Activated naive CD4-positive, alpha-beta T cell treated with anti-CD3 and anti-CD28 coated beads, Interleukin-2, amount 50 U/mL, for 72 hours (primary cell): ENCODE results near the gene SPC25. TPM values are rescaled to one million over a fixed set of nuclear protein-coding genes. Genes with fewer than 3 reads are reported as not detected.
"Not testable (repeated sequence)": the region's sequence is repeated elsewhere in the genome, so short reads cannot be mapped to it uniquely, and the experiment has no call there.

Experiments
- ATAC-seq, 2 donors: fragments of 150-1000 bp; cut with Tn5 transposase; 2 replicates each; pipeline ENCODE4 v1.10.0; 2021; ENCODE audit warnings: mild to moderate bottlenecking in 2 of 2, moderate library complexity in 2 of 2
- DNase-seq, 2 donors: peaks; one replicate each; pipeline ENCODE4 v3.0.0; 2021 to 2022; ENCODE audit warnings: low spot score in 2 of 2
- H3K27ac Mint-ChIP-seq, 2 donors: one replicate each; pipeline ENCODE4 v1.8.0; 2022; ENCODE audit warnings: mild to moderate bottlenecking in 2 of 2, mixed read lengths in 2 of 2
- H3K36me3 Mint-ChIP-seq, 2 donors: one replicate each; pipeline ENCODE4 v1.8.0; 2022; ENCODE audit warnings: mixed read lengths in 2 of 2
- H3K9me3 Mint-ChIP-seq, 2 donors: one replicate each; pipeline ENCODE4 v1.8.0; 2022; ENCODE audit warnings: mixed read lengths in 2 of 2
- total RNA-seq, 2 donors: library from RNA; stranded (reverse); gene quantifications; one replicate each; pipeline ENCODE4 v1.2.3, GENCODE V29; 2022

Gene SPC25
- total RNA-seq, 2 donors from 2014 or later: 28.5 to 50.5 TPM

DNA sequence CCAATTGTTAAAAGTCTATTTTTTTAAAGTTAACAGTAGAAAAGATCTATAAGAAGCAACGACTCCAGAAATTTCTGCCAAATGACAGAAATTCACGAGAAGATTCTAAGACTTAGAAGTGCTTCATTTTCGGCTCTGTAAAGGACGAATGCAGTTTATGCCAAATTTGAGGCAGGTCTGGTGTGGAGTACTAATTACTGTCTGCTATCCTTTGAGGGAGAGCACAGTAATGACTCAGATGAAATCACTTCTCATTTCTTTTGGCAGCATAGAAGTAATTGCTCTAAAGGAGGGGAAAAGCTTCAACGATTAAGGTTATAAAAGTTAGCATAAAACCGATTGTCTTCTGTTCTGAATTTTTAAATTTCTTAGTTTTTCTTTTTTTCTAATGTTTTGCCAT lies 22.2 kb upstream of the SPC25 start:
- H3K27ac Mint-ChIP-seq: no peak overlapping the region
- no peak for ATAC-seq
- no peak for DNase-seq
- H3K9me3 Mint-ChIP-seq: peaks cover 0 to 5% of the 10 kb centered on the region in 2 donors
- peaks cover 0 to 10% of the 10 kb centered on the region in 2 donors for H3K36me3 Mint-ChIP-seq

DNA sequence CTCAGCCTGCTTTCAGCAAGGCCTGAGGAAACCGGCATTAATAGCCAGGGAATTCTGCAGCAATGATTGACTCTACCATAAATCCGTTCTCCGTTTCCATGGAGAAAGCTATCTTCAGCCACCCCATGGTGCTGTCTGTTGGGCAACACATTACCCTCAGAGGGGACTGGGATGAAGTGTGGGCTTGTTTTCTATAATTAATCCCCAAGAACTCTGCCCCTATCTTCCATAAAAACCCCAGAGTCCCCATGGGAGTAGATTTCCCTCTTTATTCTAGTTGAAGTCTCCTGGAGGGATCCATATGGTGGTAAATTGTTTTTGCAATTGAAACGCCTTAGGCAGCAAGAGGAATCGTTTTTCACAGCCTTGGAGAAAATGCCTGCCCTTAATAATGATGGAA lies 20.1 kb upstream of the SPC25 start:
- Mint-ChIP-seq H3K27ac (no peak overlapping the region), H3K9me3 (peaks cover 0 to 5% of the 10 kb centered on the region in 2 donors), H3K36me3 (peaks cover 0 to 6% of the 10 kb centered on the region in 2 donors)
- DNase-seq: no peak
- ATAC-seq: no peak

DNA sequence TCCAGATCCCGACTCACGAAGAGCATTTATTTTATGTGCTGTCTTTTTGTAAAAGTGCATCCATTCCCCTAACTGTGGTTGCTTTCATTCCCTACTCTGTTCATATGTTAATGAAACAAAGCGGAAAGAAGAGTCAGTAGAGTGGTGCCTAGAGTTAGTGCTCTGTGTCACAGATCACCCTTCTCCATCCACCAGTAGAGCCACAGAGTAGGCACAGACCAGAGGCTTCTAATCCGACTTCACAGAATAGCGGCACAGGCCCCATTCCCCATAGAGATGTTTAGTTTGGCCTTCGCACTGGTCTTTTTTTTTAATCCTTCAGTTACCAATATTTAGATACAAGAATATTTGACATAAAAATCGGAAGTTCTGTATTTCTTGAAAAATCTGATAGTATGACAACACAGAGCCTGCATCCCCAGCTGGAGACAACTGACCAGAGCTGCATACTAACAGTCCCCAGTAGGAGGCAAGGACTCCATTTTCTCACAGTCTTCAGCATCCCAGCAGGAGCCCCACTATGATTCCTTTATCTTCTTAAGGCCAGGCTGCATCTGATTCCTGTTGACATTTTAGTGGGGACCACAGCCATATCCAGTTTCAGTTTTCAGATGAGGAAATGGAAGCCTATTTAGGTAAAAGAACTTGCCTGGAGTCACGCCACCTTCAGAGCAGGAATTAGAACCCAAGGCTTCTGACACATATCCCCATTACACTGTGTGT lies 17.9 kb upstream of the SPC25 start:
- Mint-ChIP-seq H3K9me3 (no peaks in the 10 kb centered on the region), H3K36me3 (no peaks in the 10 kb centered on the region), H3K27ac (no peak overlapping the region)
- DNase-seq (no peak), ATAC-seq (no peak)

DNA sequence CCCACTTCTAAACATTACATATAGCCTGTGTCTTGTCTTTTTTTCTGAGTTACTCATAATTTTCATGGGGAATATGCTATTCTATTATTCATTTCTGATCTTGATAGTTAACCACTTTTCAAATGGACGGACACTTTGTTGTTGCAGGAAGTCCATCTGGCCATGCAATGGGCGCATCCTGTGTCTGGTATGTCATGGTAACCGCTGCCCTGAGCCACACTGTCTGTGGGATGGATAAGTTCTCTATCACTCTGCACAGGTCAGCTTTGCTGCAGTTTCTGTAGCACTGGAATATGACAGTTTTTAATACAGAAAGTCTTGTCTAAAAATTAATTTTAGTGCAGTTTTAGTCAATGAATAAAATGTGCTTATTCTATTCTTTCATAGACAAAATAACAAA lies 14.1 kb upstream of the SPC25 start:
- no peaks in the 10 kb centered on the region for H3K9me3 Mint-ChIP-seq
- H3K27ac Mint-ChIP-seq: no peak overlapping the region
- ATAC-seq (no peak), DNase-seq (no peak)
- H3K36me3 Mint-ChIP-seq: no peaks in the 10 kb centered on the region

DNA sequence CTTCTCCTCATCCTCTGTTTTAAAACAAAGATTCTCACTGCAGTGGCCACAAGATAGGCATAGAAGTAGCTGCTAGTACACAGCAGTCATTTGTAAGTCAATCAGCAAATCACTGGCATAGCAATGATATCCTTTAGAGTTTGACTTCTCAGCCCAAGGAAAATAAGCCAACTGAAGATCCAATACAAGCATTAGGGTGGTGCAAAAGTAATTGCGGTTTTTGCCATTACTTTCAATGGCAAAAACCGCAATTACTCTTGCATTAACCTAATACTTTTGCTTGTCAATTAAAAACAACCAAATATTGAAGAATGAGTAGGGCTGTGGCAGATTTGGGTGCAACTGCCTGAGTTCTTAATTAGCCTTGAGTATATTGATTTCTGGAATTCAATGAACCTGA lies 13.7 kb upstream of the SPC25 start:
- H3K27ac Mint-ChIP-seq: no peak overlapping the region
- ATAC-seq (no peak), DNase-seq (no peak)
- no peaks in the 10 kb centered on the region for H3K9me3 Mint-ChIP-seq
- no peaks in the 10 kb centered on the region for H3K36me3 Mint-ChIP-seq

DNA sequence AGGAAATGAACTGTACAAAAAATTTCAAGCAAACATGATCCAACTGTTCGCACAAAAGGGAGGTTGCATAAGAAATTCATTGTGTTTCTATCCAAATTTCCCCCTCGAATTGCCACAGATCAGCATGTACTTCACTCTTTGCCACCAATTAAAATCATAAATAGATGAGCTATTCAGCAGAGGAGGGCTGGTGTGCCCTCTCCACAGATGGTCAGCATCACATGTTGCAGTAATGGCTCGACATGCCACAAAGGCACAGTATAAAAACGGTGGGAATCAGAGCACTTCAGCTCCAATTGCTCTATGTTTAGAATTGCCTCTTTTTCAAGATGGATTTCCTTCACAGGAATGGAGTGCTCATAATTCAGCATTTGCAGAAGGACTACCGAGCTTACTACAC lies 10.8 kb upstream of the SPC25 start, which contains the start of gene G6PC2:
TSS of gene G6PC2 (plus strand) at position 289 of the 400 bp plus-strand sequence. CDS start at position 330, 41 bp downstream.
- Mint-ChIP-seq H3K27ac (no peak within 1 kb of the TSS), H3K9me3 (no peaks in the 10 kb centered on the region), H3K36me3 (no peaks in the 10 kb centered on the region)
- no peak for ATAC-seq
- DNase-seq: no peak

DNA sequence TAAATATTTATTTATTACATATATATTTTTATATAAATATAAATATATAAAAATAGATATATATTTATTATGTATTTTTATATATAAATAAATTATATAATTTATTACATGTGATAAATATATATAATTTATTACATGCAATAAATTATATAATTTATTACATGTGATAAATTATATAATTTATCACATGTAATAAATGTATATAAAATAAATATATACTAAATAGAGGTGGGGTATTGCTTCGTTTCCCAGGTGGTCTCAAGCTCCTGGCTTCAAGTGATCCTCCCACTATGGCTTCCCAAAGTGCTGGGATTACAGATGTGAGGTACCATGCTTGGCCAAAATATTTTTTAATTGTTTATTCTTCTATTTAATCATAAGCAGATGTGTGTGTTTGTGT lies 7.2 kb upstream of the SPC25 start:
- Mint-ChIP-seq H3K36me3 (no peaks in the 10 kb centered on the region), H3K9me3 (no peaks in the 10 kb centered on the region), H3K27ac (no peak overlapping the region)
- ATAC-seq (no peak), DNase-seq (no peak)

DNA sequence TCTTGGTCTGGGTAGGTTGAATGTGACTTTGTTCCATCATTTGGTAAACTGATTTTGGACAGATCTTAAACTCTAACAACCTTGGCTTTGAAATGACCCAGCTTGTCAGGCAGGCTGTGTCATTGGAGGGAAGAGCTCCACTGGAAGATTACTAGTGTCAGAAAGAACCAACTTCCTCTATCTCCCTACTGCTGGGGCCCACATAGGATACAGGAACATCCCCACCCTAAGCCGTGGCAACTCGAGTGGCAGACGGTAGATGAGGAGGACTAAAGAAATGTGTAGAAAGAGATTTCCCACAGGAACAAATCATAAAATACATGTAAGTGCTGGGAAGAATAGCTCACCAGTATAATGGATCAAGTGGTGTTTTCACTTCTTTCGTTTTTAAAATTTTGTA lies 6.6 kb upstream of the SPC25 start:
- no peaks in the 10 kb centered on the region for H3K9me3 Mint-ChIP-seq
- peak in 1 of 2 donors; percentile 54 for ATAC-seq
- no peak overlapping the region for H3K27ac Mint-ChIP-seq
- DNase-seq: no peak
- no peaks in the 10 kb centered on the region for H3K36me3 Mint-ChIP-seq

DNA sequence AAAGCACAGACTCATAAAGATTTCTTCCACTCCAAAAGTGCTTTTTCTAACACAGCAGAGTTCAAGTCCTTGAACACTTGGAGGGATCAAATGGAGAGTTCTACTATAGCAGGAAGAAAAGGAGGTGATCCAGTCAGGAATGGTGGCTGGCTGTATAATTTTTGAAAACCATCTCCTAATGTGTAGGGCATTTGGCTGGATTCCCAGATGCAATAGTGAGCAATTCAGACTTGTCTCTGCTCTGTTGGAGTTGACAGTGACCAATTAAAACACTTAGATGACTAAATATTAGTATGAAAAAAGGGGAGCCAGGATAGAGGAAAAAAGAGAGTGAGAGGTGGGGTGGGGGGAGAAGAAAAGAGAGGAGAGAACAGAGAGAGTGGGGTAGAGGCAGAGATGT lies 5.5 kb upstream of the SPC25 start:
- Mint-ChIP-seq H3K27ac (no peak overlapping the region), H3K36me3 (no peaks in the 10 kb centered on the region), H3K9me3 (no peaks in the 10 kb centered on the region)
- DNase-seq: no peak
- no peak for ATAC-seq

DNA sequence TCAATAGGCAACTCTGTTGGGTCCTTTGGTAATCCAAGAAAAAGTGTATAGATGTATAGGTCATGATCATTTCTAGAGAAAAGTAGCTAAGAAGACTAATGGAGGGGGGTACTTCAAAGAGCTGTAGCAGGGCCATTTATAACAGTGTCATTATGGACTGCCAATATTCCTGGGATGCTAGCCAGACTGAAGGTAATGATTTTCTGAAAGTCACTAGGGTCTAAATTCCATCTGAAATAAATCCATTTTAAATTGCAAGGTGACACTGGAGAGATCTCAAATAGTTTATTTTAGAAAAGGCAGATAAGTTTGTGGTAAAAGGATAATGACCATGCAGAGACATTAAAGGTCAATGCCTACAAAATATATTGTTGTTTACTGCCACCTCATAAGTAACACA lies 4.5 kb upstream of the SPC25 start:
- ATAC-seq: no peak
- Mint-ChIP-seq H3K27ac (no peak overlapping the region), H3K36me3 (peaks cover 8% of the 10 kb centered on the region in 2 donors), H3K9me3 (no peaks in the 10 kb centered on the region)
- DNase-seq: no peak

DNA sequence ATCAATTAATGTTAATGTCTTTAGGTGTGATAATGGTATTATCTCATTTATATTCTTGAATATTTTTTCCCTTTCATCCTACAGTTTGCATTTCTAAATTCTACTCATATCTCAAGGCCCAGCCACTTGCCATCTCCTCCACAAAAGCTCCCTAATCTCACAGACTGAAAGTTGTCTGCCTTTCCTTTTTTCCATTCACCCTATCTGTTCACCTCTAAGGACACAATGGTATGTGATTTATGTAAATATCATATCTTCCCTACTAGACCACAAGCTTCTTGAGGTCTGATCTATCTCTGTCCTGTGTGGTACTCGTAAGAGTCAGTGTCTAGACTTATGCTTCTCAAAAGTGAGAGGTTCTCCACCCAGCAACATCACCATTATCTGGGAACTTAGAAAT lies 3.9 kb upstream of the SPC25 start:
- ATAC-seq (no peak), DNase-seq (no peak)
- peaks cover 14 to 15% of the 10 kb centered on the region in 2 donors for H3K36me3 Mint-ChIP-seq
- H3K27ac Mint-ChIP-seq: no peak overlapping the region
- H3K9me3 Mint-ChIP-seq: no peaks in the 10 kb centered on the region

DNA sequence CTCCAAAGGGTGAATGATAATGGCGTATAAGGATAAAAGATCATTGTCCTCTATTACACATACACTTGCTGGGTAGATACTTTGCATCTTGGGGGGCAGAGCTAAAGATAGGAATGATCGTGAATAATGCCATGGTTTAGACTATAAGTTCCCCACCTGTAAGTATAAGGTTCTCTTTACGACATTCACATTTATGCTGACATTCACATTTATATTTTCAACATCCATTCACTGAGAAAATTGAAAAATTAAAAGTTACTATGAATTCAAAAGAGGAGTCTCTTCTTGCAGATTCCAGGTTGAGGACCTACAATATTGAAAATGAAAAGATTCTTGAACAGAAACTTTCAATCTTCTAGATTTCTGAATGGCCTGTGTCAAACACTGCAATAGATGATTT lies 2.1 kb upstream of the SPC25 start:
- no peak for ATAC-seq
- no peak for DNase-seq
- H3K36me3 Mint-ChIP-seq: peaks cover 15 to 23% of the 10 kb centered on the region in 2 donors

DNA sequence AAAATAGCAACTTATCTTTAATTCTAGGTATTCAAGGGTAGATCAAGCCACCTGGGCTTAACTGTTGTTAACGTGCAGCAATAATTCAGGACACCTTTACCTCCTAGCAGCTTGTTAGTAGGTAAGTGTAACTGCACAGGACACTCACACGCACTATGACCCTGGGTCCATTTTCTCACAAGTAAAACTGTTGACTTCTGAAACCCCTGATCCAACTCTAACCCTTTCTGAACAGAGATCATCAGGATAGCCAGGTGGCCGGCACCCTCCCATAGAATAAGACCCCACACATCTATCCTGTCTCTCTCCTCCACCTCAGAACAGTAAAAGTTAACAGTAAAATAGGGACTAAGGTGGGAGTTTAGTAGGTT lies 610 bp downstream of the SPC25 start:
- DNase-seq: no peak
- Mint-ChIP-seq H3K9me3 (no peaks in the 10 kb centered on the region), H3K27ac (peak overlapping the region; percentile 93), H3K36me3 (peaks cover 15 to 42% of the 10 kb centered on the region in 2 donors)
- peak in 1 of 2 donors; percentile 1 for ATAC-seq

More for the DNA sequence above, 2.1 kb upstream of the SPC25 start:
- H3K27ac Mint-ChIP-seq: no peak overlapping the region
- H3K9me3 Mint-ChIP-seq: no peaks in the 10 kb centered on the region

DNA sequence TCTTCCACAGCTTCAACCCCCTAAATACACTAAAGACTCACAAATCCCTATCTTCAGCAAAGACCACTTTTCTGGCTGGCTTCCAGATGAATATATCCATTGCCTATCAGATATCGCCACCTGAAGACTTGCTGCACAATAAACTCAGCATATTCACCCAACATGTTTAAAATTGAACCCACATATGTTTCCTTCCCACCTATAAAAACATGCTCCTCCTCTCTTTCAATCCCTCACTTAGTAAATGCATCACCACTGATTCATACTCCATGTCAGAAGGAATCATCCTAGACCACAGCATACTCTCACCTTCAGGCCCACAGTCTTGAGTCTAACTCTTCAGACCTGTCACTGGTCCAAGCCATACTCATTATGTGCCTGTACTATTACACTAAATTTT lies 5.3 kb downstream of the SPC25 start:
- peaks cover 9 to 46% of the 10 kb centered on the region in 2 donors for H3K36me3 Mint-ChIP-seq
- ATAC-seq (peak; percentile 92 to 93), DNase-seq (no peak)
- H3K9me3 Mint-ChIP-seq: no peaks in the 10 kb centered on the region
- H3K27ac Mint-ChIP-seq: no peak overlapping the region

DNA sequence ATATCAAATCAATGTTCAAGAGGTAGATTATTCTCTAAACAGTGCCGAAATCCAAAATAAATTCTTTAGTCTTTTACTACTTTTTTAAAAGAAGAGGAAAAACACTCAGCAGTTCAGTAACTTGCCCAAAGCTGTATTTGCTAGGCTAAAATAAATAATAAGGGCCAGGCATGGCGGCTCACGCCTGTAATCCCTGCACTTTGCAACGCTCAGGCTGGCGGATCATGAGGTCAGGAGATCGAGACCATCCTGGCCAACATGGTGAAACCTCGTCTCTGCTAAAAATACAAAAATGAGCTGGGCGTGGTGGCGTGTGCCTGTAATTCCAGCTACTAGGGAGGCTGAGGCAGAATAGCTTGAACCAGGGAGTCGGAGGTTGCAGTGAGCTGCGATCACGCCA lies 8.1 kb downstream of the SPC25 start:
- not testable (repeated sequence) for ATAC-seq, DNase-seq, H3K9me3 Mint-ChIP-seq, H3K27ac Mint-ChIP-seq
- peaks cover 0 to 26% of the 10 kb centered on the region in 2 donors for H3K36me3 Mint-ChIP-seq

DNA sequence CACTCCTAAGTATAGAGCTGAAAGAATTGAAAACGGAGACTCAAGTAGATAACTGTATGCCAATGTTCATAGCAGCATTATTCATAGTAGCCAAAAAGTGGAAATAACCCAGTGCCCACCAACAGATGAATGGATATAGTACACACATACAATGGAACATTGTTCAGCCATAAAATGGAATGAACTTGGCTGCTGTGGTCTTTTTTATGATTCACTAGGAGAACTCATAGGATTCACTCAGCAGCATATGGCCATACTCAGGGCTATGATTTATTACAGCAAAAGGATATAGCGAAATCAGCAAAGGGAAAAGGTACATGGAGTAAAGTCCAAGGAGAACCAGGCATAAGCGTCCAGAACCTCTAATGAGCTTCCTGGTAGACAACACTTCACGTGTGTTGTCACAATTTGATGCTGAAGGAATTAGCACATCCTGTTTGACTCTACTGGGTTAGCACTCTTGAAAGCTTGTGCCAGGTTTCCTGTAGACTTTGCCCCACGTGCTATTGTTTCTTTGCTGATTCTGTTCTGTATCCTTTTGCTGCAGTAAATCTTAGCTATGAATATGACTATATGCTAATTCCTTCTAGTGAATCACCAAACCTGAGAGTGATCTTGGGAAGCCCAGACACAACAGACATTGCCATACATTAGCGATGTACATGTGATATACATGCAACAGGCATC lies 15.7 kb downstream of the SPC25 start:
- ATAC-seq: no peak
- peaks cover 4 to 16% of the 10 kb centered on the region in 2 donors for H3K36me3 Mint-ChIP-seq
- H3K9me3 Mint-ChIP-seq: no peaks in the 10 kb centered on the region
- no peak overlapping the region for H3K27ac Mint-ChIP-seq
- no peak for DNase-seq

DNA sequence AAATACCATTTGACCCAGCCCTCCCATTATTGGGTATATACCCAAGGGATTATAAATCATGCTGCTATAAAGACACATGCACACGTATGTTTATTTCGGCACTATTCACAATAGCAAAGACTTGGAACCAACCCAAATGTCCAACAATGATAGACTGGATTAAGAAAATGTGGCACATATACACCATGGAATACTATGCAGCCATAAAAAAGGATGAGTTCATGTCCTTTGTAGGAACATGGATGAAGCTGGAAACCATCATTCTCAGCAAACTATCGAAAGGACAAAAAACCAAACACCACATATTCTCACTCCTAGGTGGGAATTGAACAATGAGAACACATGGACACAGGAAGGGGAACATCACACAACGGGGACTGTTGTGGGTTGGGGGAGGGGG lies 19.4 kb downstream of the SPC25 start:
- H3K27ac Mint-ChIP-seq, ATAC-seq, H3K9me3 Mint-ChIP-seq, DNase-seq: not testable (repeated sequence)
- peaks cover 10 to 37% of the 10 kb centered on the region in 2 donors for H3K36me3 Mint-ChIP-seq

DNA sequence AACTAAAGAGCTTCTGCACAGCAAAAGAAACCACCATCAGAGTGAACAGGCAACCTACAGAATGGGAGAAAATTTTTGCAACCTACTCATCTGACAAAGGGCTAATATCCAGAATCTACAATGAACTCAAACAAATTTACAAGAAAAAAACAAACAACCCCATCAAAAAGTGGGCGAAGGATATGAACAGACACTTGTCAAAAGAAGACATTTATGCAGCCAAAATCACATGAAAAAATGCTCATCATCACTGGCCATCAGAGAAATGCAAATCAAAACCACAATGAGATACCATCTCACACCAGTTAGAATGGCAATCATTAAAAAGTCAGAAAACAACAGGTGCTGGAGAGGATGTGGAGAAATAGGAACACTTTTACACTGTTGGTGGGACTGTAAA lies 19.9 kb downstream of the SPC25 start:
- not testable (repeated sequence) for ATAC-seq, H3K9me3 Mint-ChIP-seq, DNase-seq, H3K27ac Mint-ChIP-seq
- H3K36me3 Mint-ChIP-seq: peaks cover 11 to 39% of the 10 kb centered on the region in 2 donors
